Endometrial microvascular endothelial cells (primary cell): ENCODE results near the gene LENG8. TPM values are rescaled to one million over a fixed set of nuclear protein-coding genes. Genes with fewer than 3 reads are reported as not detected.
"Not testable (repeated sequence)": the region's sequence is repeated elsewhere in the genome, so short reads cannot be mapped to it uniquely, and the experiment has no call there.

Experiments
- in situ Hi-C: cut with HindIII; loops from 2 replicates; pipeline ENCODE4 v1.10.0; 2017; ENCODE audit warnings: low sequenced_read_pairs, low pct_unique_long_range_greater_than_20kb; ENCODE audit errors: inconsistent ontology term
- total RNA-seq: library from RNA; depleted of rRNA; stranded (reverse); fragments of >200 nt; gene quantifications from one replicate; pipeline ENCODE4 v1.2.3, GENCODE V29; 2015; ENCODE audit errors: inconsistent ontology term

The LENG8 gene
- total RNA-seq, 1 donor from 2014 or later, result 32.3 TPM

DNA sequence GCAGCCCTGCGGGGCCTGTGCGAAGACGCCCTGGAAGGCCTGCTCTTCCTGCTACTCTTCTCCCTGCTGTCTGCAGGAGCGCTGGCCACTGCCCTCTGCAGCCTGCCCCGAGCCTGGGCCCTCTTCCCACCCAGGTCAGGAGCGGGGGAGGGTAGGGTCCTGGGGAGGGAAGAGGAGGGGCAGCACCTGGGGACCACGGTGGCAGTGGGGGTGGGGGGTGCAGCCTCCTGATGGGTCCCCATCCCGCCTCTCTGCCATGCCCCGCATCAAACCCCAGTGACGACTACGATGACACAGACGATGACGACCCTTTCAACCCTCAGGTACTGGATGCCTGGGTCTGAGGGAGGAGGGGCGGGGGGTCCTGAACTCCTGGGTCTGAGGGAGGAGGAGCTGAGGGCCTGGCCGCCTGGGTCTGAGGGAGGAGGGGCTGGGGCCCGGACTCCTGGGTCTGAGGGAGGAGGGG lies 13.4 kb upstream of the LENG8 start:
- in situ Hi-C loops, result no loop called here

DNA sequence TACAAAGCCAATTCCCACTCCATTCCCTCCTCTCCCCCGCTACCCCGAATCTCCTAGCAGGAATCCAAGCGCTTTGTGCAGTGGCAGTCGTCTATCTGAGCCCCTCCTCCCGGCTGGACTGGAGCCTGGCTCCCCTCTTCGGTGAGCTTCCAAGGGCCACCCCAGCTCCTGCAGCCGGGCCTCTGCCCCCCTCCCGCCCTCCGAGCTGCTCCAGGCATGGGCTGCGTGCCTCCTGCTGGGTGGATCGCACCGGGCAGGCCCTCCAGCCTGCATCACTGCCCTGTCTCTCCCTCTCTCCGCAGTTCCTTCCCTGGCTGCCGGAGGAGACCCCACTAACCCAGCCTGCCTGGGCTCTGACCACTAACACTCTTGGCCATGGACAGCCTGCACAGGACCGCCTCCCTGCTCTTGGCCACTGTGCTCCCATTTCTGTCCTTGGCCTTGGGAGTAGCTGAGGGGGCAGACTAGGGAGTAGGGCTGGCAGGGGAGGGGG lies 12.9 kb upstream of the LENG8 start:
- in situ Hi-C loops, result no loop called here

DNA sequence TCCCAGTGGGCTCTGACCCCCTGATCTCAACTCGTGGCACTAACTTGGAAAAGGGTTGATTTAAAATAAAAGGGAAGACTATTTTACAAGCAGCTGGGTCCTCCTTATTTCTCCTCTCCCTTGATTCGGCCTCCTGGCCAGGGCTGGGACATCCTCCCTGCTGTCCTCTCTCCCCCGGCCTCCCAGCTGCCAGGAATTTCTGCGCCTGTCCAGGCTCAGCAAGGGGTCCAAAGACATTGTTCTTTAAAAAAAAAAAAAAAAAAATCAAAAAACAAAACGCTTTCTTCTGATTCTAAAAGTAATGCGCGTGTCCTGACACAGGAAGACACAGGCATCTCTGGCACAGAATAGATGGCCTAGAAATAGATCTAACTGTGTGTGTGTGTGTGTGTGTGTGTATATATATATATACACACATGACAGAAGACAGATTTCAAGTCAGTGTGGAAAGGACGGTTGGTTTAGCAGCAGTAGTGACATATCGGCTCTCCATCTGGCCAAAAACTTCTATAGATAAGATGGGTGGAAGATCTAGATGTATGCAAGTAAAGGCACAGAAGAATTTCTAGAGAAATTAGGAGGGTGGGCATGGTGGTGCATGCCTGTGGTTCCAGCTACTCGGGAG lies 12.3 kb upstream of the LENG8 start:
- in situ Hi-C loops, result no loop called here

GRCh38 chr19:54439174-54439851 lies 9.7 kb upstream of the LENG8 start:
- in situ Hi-C loops, result no loop called here

GRCh38 chr19:54440641-54441040 lies 8.4 kb upstream of the LENG8 start:
- in situ Hi-C loops, result no loop called here

DNA sequence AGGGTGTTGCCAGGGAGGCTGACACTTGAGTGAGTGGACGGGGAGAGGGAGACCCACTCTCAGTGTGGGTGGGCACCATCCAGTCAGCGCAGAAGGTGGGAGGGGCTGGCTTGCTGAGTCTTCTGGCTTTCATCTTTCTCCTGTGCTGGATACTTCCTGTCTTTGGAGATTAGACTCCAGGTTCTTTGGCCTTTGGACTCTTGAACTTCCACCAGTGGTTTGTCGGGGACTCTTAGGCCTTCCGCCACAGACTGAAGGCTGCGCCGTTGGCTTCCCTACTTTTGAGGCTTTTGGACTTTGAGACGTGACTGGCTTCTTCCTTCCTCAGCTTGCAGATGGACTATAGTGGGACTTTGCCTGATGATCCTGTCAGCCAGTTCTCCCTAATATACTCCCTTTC lies 4.3 kb upstream of the LENG8 start:
- in situ Hi-C loops, result no loop called here

DNA sequence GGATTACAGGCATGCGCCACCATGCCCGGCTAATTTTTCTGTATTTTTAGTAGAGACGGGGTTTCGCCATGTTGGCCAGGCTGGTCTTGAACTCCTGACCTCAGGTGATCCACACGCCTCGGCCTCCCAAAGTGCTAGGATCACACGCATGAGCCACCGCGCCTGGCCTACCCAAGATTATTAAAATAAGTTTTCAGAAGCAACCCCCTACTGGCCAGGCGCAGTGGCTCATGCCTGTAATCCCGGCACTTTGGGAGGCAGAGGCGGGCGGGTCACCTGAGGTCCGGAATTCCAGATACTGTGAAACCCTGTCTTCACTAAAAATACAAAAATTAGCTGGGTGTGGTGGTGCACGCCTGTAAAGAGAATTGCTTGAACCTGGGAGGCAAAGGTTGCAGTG lies 2.6 kb upstream of the LENG8 start:
- in situ Hi-C loops, result not testable (repeated sequence)

- in situ Hi-C loops, result no loop called here
Observed at GRCh38 chr19:54448040-54448773, 792 bp upstream of the LENG8 start.

DNA sequence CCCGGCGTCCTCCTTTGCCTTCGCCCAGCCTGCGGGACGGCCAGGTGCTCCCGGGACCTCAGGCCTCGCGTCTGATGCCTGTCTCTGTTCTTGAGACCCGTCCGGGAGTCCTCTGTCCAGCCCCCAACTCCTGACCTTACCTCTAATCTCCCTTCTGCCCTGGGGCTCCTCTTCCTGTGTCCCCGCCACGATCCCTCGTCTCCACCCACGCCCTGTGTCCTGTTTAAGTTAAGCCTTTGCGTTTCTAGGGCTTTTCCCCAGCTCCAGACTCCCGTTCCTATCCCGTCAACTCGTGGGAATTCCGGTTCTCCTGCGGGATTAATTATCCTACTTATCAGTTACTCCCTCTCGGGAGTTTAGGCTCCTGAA lies 686 bp downstream of the LENG8 start:
- in situ Hi-C loops, result no loop called here

GRCh38 chr19:54451331-54451871 lies 2.4 kb downstream of the LENG8 start:
- in situ Hi-C loops, result no loop called here

- in situ Hi-C loops, result no loop called here
Observed at GRCh38 chr19:54451997-54452396, 3.0 kb downstream of the LENG8 start.

DNA sequence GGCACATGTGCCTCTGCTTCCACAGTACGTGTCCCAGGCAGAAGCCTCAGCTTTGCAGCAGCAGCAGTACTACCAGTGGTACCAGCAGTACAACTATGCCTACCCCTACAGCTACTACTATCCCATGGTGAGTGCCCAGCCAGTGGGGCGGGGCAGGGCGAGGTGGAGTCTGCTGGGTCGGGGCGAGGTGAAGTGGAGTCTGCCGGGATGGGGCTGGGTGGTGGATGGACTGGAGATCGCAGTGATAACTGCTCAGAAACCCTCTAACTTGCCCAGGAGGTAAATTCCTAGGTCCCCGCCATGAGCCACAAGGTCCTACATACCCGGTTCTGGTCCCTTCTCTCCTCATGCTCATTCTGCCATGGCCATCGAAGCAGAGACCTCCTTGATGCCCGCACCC lies 3.6 kb downstream of the LENG8 start:
- in situ Hi-C loops, result no loop called here

DNA sequence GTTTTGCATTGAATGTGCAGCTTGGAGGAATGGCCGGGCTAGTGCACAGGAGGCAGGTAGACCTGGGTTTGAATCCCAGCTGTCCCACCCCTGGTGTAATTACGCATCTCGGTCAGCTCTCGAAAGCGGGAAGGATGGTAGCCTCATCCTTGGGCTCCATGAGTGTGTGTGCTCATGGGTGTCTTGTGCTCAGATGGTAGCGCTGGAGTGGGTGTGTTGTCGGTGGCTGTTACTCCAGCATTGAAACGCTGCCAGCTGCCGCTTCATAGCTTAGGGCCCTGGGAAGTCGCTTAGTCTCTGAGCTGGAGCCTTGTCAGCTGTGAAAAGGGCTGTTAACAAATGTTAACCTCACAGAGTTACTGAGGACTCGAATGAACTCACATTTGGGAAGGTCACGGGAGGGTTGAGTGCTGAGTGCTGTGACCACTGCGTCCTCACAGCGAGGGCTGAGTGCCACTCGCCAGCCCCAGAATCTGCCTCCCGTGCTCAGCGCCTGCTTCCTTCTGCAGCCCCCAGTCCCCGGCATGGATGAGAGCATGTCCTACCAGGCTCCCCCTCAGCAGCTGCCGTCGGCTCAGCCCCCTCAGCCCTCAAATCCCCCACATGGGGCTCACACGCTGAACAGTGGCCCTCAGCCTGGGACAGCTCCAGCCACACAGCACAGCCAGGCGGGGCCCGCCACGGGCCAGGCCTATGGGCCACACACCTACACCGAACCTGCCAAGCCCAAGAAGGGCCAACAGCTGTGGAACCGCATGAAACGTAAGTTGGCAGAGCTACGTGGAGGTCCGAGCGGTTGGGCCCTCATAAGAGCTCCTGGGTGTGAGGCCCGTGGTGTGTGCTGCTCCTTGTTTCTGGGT lies 5.2 kb downstream of the LENG8 start:
- in situ Hi-C loops, result no loop called here

DNA sequence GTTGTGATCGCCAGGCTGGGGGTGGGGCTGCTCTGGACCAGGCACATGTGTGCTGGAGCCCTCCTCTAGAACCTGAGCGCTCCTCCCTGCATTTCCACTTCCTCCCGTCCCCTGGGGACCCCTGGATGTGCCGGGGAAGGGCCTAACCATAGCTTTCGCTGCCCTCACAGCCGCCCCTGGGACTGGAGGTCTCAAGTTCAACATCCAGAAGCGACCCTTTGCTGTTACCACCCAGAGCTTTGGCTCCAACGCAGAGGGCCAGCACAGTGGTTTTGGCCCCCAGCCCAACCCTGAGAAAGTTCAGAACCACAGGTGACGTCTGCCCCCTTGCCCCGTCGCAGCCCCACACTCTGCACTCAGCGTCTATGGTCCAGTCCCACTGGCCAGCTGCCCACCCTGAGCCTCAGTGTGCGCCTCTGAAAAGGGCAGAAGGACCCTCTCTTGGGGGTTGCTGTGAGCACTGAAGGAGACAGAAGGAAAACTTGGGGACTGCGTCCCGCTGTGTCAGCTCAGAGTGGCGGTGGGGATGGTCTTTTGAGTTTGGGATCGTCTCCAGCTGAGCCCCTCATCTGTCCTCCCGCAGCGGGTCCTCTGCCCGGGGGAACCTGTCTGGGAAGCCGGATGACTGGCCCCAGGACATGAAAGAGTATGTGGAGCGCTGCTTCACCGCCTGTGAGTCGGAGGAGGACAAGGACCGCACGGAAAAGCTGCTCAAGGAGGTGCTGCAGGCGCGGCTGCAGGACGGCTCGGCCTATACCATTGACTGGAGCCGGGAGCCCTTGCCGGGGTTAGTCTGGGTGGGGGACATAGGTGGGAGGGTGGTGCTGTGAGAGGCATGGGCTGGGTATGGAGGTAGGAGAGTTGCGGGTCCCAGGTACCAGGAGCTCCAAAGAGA lies 6.0 kb downstream of the LENG8 start:
- in situ Hi-C loops, result no loop called here

- in situ Hi-C loops, result no loop called here
Observed at GRCh38 chr19:54455786-54456422, 6.9 kb downstream of the LENG8 start.

- in situ Hi-C loops, result no loop called here
Observed at GRCh38 chr19:54456423-54457373, 7.7 kb downstream of the LENG8 start.
